Stimulated activated CD4-positive, alpha-beta T cell treated with anti-CD3 and anti-CD28 coated beads, Interleukin-1b, Interleukin-23, amount 100 ng/mL, for 4 hours (primary cell): Measurements from ENCODE around the gene WFS1.
A peak's percentile ranks its signal among the peaks of the same experiment; 100 is the strongest.

Experiments used
- DNase-seq, 2 donors: peaks; one replicate each; pipeline ENCODE4 v3.0.0-alpha.2; 2020; ENCODE audit warnings: low read depth in 2 of 2

WFS1 gene

GRCh38 chr4:6325788-6326290, 56.2 kb downstream of the WFS1 start:
- no peak for DNase-seq

DNA sequence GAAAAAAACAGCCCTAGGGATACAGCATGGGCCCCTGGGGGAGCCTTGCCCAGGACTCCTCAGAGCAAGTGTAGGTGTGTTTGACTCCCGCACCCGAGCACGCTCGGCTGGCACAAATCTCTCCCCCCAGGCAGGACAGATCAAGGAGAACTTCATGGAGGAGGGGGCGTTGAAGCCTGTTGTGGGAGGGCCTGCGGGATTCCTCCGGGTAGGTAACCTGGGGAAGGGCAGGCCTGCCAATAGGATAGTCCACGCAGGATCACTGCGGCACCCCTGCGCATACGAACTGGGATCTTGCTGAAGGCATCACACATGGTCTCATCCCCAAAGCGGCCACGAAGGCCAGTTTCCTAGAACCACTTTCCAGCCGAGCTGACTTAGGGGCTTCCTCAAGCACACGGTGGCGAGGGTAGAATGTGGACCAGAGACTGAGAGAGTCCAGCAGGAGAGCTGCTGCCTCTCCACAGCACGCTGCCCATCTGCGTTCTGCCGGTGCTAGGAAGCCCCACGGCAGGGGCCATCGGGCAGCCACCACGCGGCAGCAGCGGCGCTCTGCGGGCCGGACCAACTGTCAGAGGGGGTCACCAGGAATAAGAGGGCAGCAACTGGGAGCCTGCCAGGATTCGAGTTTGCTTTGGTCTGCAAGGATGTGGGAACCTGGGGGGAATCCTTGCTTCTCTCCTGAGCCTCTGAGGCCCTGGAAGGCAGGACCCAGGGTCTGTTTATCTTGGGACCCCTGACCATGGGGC, 56.8 kb downstream of the WFS1 start:
- no peak for DNase-seq

DNA sequence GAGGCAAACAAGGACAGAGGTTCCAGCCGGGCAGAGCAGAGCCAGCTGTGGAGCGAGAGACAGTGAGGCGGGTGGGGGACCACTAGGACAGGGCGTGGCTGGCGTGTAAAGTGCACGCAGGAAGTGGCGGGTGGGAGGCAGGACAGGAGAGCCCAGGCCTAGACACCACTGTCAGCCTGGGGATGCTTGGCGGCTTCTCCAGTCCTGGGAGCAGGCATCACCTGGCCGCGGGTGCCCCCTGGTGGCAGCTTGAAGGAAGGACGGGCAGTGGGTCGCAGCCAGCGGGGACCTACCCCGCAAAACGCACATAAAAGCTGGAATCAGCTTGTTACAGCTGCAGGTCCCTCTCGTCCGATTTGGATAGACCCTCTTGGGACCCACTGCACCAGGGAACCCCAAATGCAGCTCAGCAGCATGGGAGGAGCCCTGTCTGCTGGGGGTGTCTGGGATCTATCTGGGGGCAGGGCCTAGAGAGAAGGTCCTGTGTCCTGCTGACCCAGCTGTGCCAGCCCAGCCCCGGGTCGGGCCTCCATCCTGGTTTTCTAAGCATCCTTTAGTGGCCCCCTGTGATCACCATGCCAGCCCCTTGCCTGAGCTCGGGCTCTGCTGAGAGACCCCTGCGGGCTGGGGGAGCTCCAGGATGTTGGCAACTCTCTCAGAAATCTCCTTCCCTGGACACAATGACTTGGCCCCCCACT, 57.7 kb downstream of the WFS1 start:
- peak; percentile 73 to 76 for DNase-seq

- no peak for DNase-seq
Measured at GRCh38 chr4:6328526-6328925, 58.9 kb downstream of the WFS1 start.

GRCh38 chr4:6329478-6330383, 60.1 kb downstream of the WFS1 start:
- no peak for DNase-seq

DNA sequence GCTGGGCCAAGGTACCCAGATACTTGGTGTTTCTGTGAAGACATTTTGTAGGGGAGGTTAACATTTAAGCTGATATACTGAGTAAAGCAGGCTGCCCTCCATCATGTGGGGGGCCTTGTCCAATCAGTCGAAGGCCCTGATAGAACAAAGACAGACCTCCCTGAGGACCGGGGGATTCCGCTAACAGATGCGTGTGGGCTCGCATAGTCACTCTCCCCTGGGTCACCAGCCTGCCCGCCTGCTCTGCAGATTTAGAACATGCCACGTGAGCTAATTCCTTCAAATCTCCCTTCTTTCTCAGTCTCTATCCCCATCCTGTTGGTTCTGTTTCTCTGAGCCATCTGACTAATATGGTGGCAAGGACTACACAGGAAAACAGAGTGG, 60.7 kb downstream of the WFS1 start:
- DNase-seq: no peak

DNA sequence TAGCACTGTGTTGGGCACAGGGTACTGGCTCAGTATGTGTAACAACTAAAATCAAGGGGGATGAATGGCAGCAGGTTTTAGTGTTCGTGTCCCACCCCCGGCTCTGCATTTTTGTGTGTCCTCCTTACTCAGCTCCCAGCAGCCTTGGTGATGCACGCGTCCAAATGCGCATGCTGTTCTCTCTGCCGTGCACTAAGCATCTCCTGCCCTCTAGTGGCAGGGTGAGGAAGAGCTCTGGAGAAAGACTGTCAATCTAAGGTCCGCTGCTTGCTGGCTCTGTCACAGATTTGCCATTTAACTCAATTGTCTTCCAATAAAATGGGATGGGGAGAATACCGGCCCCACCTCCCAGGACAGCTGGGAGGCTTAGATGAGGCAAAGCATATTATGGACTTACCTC, 61.4 kb downstream of the WFS1 start:
- DNase-seq: no peak

DNA sequence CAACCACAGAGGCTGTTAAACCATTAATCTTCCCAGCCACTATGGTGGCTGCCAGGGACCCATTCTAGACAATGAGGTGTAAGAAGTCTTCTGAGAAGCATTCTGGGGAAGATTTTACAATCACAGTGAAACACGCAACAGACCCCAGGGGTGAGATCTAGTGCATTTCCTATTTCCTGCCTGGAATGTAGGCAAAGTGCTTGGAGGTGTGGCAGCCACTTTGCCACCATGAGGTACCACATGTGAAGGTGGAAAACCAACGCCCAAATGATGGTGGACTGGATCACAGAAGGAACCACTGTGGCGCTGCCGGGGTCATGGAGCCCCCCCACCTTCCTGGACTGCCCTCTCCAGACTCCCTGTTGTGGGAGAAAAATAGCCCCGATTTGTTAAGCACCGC, 61.8 kb downstream of the WFS1 start:
- no peak for DNase-seq

DNA sequence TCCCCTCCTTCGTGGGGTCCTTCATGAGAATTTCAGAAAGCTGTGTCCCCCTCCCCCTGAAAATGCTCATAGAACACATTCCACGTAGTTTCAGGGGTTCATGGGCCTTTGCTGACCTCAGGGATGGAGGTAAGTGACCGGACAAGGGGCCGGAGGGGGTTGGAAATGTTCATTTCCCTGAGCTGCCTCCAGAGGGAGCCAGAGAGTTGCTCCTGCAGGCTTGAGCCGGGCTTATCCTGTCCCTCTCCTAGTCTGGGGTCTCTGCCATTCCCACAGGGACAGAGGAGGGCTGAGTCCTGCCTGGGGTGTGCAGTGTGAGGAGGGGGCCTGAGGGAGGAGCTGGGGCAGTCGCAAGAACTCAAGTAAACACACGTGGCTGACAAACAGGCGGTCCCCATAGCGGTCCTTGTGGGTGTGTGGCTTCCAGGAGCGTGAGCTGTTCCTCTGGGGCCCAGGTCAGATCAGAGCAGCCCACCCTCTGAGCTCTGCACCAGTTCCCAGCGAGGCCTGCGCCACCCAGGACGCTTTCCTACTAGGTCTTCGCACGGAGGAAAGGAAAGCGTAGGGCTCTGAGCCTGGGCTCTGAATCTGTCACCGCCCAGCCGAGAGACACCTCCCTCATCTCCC, 62.5 kb downstream of the WFS1 start:
- DNase-seq: no peak

GRCh38 chr4:6332669-6333050, 63.0 kb downstream of the WFS1 start:
- no peak for DNase-seq

DNA sequence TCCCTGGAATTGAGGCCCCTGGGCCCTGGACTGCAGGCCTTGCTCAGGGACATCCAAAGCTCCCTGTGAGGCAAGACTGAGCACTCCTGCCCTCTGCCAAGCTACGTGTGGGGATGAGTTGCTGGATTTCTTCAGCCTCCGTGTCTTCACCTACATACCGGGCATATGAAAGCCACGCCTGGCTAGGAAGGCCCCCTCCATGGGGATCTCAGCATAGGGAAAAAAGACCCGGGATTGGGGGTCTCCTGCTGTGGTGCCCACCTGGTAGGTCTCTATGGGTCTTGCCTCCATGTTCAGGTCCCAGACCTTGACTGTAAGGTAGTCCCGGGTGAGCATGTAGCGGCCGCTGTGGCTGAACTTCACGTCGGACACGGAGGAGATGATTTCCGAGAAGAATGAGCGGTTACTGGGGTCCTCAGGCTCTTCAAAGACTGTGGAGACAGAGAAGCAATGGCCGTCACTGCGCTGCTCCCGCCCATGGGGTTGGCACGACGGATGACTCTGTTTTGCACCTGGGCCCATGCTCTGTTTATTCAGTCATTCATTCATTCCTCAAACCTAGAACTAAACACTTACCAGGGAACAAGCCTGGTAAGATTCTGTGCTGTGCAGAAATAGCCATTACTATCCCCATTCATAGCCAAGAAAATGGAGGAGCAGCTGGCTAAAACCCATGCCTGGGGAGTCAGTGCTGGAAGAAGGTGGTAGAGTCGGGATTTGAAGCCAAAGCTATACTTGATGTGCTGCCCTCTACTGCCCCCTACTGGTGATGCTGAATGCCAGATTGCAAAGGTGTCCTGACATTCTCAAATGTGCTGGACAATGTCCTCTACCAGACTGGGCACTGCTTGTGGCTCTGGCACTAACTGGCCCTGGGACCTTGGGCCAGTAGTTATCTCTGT, 63.9 kb downstream of the WFS1 start:
- no peak for DNase-seq

DNA sequence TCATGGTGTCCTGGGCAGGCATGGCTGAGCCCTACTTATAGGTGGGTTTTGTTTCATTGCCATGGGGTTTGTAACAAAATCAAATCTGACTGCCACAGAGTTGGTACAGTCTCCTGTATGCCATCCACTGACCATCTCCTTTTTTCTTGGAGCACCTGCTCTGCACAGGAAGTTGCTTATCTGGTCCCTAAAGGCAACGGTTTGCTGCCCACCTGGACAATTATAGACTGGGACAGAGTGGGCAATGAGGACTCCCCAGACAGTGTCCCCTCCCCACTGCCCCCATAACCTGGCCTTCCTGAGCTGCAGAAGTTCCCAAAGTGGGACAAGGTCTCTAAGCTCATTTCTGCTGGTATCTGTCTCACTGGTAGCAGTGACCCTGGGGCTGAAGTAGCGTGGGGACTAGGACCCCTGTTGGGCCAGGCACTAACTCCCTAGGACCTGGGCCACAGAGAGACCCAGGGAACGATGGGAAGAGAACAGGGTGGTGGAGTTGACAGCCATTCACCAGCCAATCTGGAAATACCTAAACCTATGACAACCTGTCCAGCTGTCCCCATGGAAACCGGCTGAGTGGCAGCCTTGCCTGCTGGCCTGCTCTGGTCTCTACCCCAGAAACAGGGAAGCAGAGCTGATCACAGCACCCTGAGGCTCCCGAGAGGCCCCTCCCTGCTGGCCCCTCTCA, 64.7 kb downstream of the WFS1 start:
- no peak for DNase-seq

GRCh38 chr4:6335040-6335590, 65.5 kb downstream of the WFS1 start:
- no peak for DNase-seq

- DNase-seq: no peak
Measured at GRCh38 chr4:6336166-6336565, 66.5 kb downstream of the WFS1 start.

DNA sequence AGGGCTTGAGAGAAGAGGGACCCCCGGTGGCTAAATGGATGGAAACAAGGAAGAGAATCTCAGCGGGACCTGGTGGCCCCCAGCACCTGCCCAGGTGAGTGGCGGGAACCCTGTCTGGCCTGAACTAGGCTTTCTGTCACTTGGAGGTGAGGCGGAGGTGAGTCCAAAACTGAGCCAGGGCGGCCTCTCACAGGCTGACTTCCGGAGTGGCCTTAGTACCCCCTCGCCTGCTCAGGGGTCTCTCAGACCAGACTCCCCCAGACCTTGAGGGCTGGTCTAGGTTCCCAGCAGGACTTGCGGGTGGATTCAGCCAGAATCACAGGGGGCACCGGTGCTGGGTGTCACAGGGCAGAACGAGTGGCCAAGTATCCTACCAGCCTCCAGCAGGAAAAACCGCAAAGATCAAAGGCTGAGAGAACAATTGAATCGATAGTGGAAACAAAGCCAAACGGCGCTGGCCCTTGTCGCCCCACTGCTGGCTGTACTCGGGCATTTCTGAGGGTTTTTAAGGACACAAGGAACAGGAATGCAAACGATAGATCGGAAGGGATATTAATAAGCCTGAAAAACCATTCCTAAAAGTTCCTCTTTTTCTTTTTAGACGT, 67.8 kb downstream of the WFS1 start:
- DNase-seq: no peak

DNA sequence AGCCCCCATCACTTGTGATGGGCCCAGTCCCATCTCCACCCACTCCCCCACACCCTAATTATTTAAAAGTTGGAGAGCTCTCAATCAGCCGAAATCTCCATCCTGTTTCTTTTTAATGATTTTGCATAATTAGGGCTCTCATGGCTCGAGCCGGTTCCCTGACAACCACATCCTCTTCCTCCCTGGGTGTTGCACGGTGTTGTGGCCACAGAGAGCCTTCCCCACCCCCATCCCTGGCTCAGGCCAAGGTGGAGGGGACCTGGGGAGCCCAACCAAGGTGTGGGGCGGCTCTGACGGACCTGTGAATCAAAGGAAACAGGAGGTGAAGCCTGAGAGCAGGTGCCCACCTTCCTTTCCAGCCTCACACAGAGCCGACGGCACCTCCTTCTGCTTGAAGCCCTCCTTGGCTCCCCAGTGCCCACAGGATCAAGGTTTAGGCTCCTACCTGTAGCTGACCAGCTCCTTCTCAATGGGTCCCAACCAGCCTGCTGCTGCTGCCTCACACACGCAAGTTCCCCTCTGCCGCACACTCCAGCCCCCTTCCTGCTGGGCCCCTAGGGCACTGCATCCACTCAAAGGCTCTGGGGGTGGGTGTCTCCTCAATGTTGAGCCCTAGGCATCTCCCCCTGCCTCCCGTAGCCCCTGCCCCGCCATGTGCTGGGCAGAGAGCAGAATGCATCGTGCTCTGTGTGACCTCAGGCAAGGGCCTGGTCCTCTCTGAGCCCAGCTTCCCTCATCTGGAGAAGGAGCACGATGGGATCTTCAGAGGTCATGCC, 68.7 kb downstream of the WFS1 start:
- DNase-seq: no peak

- no peak for DNase-seq
Measured at GRCh38 chr4:6338951-6339817, 69.5 kb downstream of the WFS1 start.
